H9 (cell line): ENCODE data around the gene BTD. TPM values are rescaled to one million over a fixed set of nuclear protein-coding genes. Genes with fewer than 3 reads are reported as not detected.

Experiments used
- DNase-seq: peaks from one replicate; pipeline ENCODE4 v3.0.0-alpha.2; 2017
- H2AFZ ChIP-seq: one replicate; pipeline ENCODE4 v1.6.1; 2013; ENCODE audit warnings: mild to moderate bottlenecking, low read length, control low read depth, moderate library complexity
- H2AK5ac ChIP-seq: 2 replicates; pipeline ENCODE4 v1.6.1; 2013; ENCODE audit warnings: low read length, control low read depth, mixed read lengths; ENCODE audit not compliant: insufficient read length
- H2BK120ac ChIP-seq: one replicate; pipeline ENCODE4 v1.6.1; 2013; ENCODE audit warnings: low read depth, mild to moderate bottlenecking, low read length, control low read depth, inconsistent platforms; ENCODE audit not compliant: poor library complexity, severe bottlenecking
- H2BK12ac ChIP-seq: 2 replicates; pipeline ENCODE4 v1.6.1; 2013; ENCODE audit warnings: low read length, control low read depth, mixed read lengths, low read depth; ENCODE audit not compliant: insufficient read length
- H2BK15ac ChIP-seq: 2 replicates; pipeline ENCODE4 v1.6.1; 2013; ENCODE audit warnings: low read depth, low read length, control low read depth
- H2BK20ac ChIP-seq: one replicate; pipeline ENCODE4 v1.6.1; 2013; ENCODE audit warnings: low read depth, mild to moderate bottlenecking, low read length, control low read depth, inconsistent platforms; ENCODE audit not compliant: poor library complexity, severe bottlenecking
- H2BK5ac ChIP-seq: 2 replicates; pipeline ENCODE4 v1.6.1; 2013; ENCODE audit warnings: low read length, control low read depth, mixed read lengths; ENCODE audit not compliant: insufficient read length
- H3K14ac ChIP-seq: 2 replicates; pipeline ENCODE4 v1.6.1; 2013; ENCODE audit warnings: low read length, control low read depth; ENCODE audit not compliant: insufficient read depth
- H3K18ac ChIP-seq: 2 replicates; pipeline ENCODE4 v1.6.1; 2013; ENCODE audit warnings: low read depth, mild to moderate bottlenecking, mixed read lengths, low read length, control low read depth; ENCODE audit not compliant: insufficient read length
- H3K23ac ChIP-seq: 2 replicates; pipeline ENCODE4 v1.6.1; 2013; ENCODE audit warnings: low read length, control low read depth, mixed read lengths, low read depth; ENCODE audit not compliant: insufficient read length
- H3K23me2 ChIP-seq: 2 replicates; pipeline ENCODE4 v1.6.1; 2013; ENCODE audit warnings: low read depth, mild to moderate bottlenecking, mixed read lengths, low read length, control low read depth; ENCODE audit not compliant: insufficient read length, poor library complexity, severe bottlenecking
- H3K27ac ChIP-seq: 2 replicates; pipeline ENCODE4 v1.5.1; 2013; ENCODE audit warnings: low read length, control low read depth, mixed read lengths, low read depth; ENCODE audit not compliant: insufficient read length
- H3K27me3 ChIP-seq: 2 replicates; pipeline ENCODE4 v1.6.1; 2013; ENCODE audit warnings: low read length, control low read depth, inconsistent platforms; ENCODE audit not compliant: insufficient read depth
- H3K4ac ChIP-seq: 2 replicates; pipeline ENCODE4 v1.6.1; 2013; ENCODE audit warnings: low read depth, mild to moderate bottlenecking, control low read depth, inconsistent platforms, low read length, moderate library complexity
- H3K4me1 ChIP-seq: 2 replicates; pipeline ENCODE4 v1.6.1; 2013; ENCODE audit warnings: low read length, control low read depth, inconsistent platforms; ENCODE audit not compliant: insufficient read depth
- H3K4me2 ChIP-seq: 2 replicates; pipeline ENCODE4 v1.6.1; 2013; ENCODE audit warnings: low read length, control low read depth, mixed read lengths; ENCODE audit not compliant: insufficient read length, insufficient read depth
- H3K56ac ChIP-seq: 2 replicates; pipeline ENCODE4 v1.6.1; 2013; ENCODE audit warnings: low read depth, mild to moderate bottlenecking, mixed read lengths, low read length, control low read depth; ENCODE audit not compliant: insufficient read length
- H3K79me1 ChIP-seq: 2 replicates; pipeline ENCODE4 v1.6.1; 2013; ENCODE audit warnings: low read depth, mild to moderate bottlenecking, moderate library complexity, low read length, control low read depth, inconsistent platforms; ENCODE audit not compliant: insufficient read depth, poor library complexity, severe bottlenecking
- H3K79me2 ChIP-seq: 2 replicates; pipeline ENCODE4 v1.6.1; 2013; ENCODE audit warnings: low read length, control low read depth, inconsistent platforms; ENCODE audit not compliant: insufficient read depth
- H3K9ac ChIP-seq: 2 replicates; pipeline ENCODE4 v1.6.1; 2013; ENCODE audit warnings: low read length, control low read depth, mixed read lengths; ENCODE audit not compliant: insufficient read length; ENCODE audit errors: extremely low read depth
- H3K9me3 ChIP-seq: one replicate; pipeline ENCODE4 v1.6.1; 2013; ENCODE audit warnings: low read depth, low read length, inconsistent platforms; ENCODE audit not compliant: control insufficient read depth
- H3T11ph ChIP-seq: one replicate; pipeline ENCODE4 v1.6.1; 2013; ENCODE audit warnings: mild to moderate bottlenecking, low read length, control low read depth, inconsistent platforms
- H4K20me1 ChIP-seq: one replicate; pipeline ENCODE4 v1.6.1; 2013; ENCODE audit not compliant: control insufficient read depth, insufficient read length, insufficient read depth
- H4K5ac ChIP-seq: 2 replicates; pipeline ENCODE4 v1.6.1; 2013; ENCODE audit warnings: low read depth, mild to moderate bottlenecking, mixed read lengths, low read length, control low read depth; ENCODE audit not compliant: insufficient read length
- H4K8ac ChIP-seq: replicated peaks from 2 replicates; pipeline ENCODE4 v1.6.1; 2013; ENCODE audit warnings: low read length, control low read depth, mixed read lengths, low read depth; ENCODE audit not compliant: insufficient read length
- H4K91ac ChIP-seq: 2 replicates; pipeline ENCODE4 v1.6.1; 2013; ENCODE audit warnings: low read depth, mild to moderate bottlenecking, moderate library complexity, mixed read lengths, low read length, control low read depth; ENCODE audit not compliant: insufficient read length
- H3K27ac Mint-ChIP-seq, 3 experiments: 2 replicates in 2 of 3; 3 replicates in 1 of 3; pipeline ENCODE4 v1.8.0; 2020 to 2021; ENCODE audit warnings: mixed read lengths in 3 of 3, mild to moderate bottlenecking in 1 of 3, moderate library complexity in 1 of 3
- H3K27me3 Mint-ChIP-seq: 2 replicates; pipeline ENCODE4 v1.8.0; 2021; ENCODE audit warnings: low read depth, mild to moderate bottlenecking, moderate library complexity, mixed read lengths
- H3K36me3 Mint-ChIP-seq, 3 experiments: 2 replicates in 2 of 3; 3 replicates in 1 of 3; pipeline ENCODE4 v1.8.0; 2020 to 2021; ENCODE audit warnings: low read depth in 3 of 3, mixed read lengths in 3 of 3; ENCODE audit not compliant: insufficient read depth in 1 of 3
- H3K4me1 Mint-ChIP-seq, 2 experiments: 2 replicates each; pipeline ENCODE4 v1.8.0; 2020; ENCODE audit warnings: mixed read lengths in 2 of 2
- H3K4me3 Mint-ChIP-seq, 2 experiments: 2 replicates in 1 of 2; 3 replicates in 1 of 2; pipeline ENCODE4 v1.8.0; 2020 to 2021; ENCODE audit warnings: mild to moderate bottlenecking in 2 of 2, mixed read lengths in 2 of 2, moderate library complexity in 1 of 2
- H3K9me3 Mint-ChIP-seq, 2 experiments: 2 replicates in 1 of 2; 3 replicates in 1 of 2; pipeline ENCODE4 v1.8.0; 2020; ENCODE audit warnings: mild to moderate bottlenecking in 2 of 2, mixed read lengths in 2 of 2, moderate library complexity in 1 of 2
- WGBS: extraction: QIAGEN DNeasy Blood & Tissue Kit; methylation state at CpG from one replicate; pipeline ENCODE4 v1.1.7; 2013; ENCODE audit warnings: missing lambda C conversion rate, low lambda C conversion rate, mixed read lengths; ENCODE audit not compliant: insufficient read length; ENCODE audit errors: extremely low coverage; 5-methylcytosine and 5-hydroxymethylcytosine counted together
- total RNA-seq: library from RNA; stranded (reverse); gene quantifications from 2 replicates; pipeline ENCODE4 v1.2.1, GENCODE V29; 2021
- TF ChIP-seq, protein P1 (sequence below): fragments of 200-600 bp; sonication (generic); conservative IDR thresholded peaks from 3 replicates; pipeline ENCODE4 v1.8.0; 2021; ENCODE audit warnings: antibody characterized with exemption, mild to moderate bottlenecking

BTD gene
- total RNA-seq, 1 experiment from 2014 or later: 21.5 TPM

DNA sequence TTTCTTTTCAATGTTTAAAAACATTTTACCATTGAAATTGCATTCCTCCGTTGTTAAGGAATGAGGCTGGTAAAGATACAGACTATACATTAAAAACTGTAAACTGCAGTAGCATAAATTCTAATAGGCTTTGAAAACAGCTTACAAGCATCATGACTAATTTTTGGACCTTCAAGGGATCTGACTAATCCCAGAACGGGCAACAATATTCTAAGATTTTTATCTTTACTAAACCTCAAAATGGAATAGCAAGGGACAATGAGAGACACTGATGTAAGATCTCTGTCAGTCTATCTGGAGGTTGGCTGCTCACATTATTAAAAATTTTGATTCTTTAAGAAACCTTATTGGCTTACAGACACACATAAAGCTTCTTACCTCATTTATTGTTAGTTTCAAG, 74.7 kb downstream of the BTD start:
- H3K27ac ChIP-seq: no peak overlapping the region
- WGBS: no CpG with 5 or more reads among the region's 2 CpGs

More for the DNA sequence above, 74.7 kb downstream of the BTD start:
- H3T11ph ChIP-seq: no peak overlapping the region
- H4K20me1 ChIP-seq: no peaks in the 10 kb centered on the region
- no peak overlapping the region for H2AK5ac ChIP-seq
- H3K4me1 Mint-ChIP-seq: no peaks in the 10 kb centered on the region
- no peaks in the 10 kb centered on the region for H3K4me1 ChIP-seq
- no peak overlapping the region for H3K4me3 Mint-ChIP-seq
- no peak overlapping the region for H2BK20ac ChIP-seq
- H3K9ac ChIP-seq: no peak overlapping the region
- H4K8ac ChIP-seq: no peak overlapping the region
- H3K4me2 ChIP-seq: no peak overlapping the region
- H4K5ac ChIP-seq: no peak overlapping the region
- no peak overlapping the region for H2BK120ac ChIP-seq
- no peak overlapping the region for H3K4ac ChIP-seq
- H3K79me2 ChIP-seq: no peaks in the 10 kb centered on the region
- H2BK5ac ChIP-seq: no peak overlapping the region
- no peaks in the 10 kb centered on the region for H3K79me1 ChIP-seq
- no peaks in the 10 kb centered on the region for H3K9me3 ChIP-seq
- H3K23ac ChIP-seq: no peak overlapping the region
- TF ChIP-seq, protein P1, sequence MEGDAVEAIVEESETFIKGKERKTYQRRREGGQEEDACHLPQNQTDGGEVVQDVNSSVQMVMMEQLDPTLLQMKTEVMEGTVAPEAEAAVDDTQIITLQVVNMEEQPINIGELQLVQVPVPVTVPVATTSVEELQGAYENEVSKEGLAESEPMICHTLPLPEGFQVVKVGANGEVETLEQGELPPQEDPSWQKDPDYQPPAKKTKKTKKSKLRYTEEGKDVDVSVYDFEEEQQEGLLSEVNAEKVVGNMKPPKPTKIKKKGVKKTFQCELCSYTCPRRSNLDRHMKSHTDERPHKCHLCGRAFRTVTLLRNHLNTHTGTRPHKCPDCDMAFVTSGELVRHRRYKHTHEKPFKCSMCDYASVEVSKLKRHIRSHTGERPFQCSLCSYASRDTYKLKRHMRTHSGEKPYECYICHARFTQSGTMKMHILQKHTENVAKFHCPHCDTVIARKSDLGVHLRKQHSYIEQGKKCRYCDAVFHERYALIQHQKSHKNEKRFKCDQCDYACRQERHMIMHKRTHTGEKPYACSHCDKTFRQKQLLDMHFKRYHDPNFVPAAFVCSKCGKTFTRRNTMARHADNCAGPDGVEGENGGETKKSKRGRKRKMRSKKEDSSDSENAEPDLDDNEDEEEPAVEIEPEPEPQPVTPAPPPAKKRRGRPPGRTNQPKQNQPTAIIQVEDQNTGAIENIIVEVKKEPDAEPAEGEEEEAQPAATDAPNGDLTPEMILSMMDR: no peak
- no peaks in the 10 kb centered on the region for H3K27me3 ChIP-seq
- H3K27me3 Mint-ChIP-seq: no peaks in the 10 kb centered on the region
- no peak overlapping the region for H3K14ac ChIP-seq
- H4K91ac ChIP-seq: no peak overlapping the region
- H3K18ac ChIP-seq: no peak overlapping the region
- no peaks in the 10 kb centered on the region for H3K23me2 ChIP-seq
- no peaks in the 10 kb centered on the region for H3K9me3 Mint-ChIP-seq
- H2BK15ac ChIP-seq: no peak overlapping the region
- H3K27ac Mint-ChIP-seq: no peak overlapping the region
- no peak overlapping the region for H2BK12ac ChIP-seq
- H2AFZ ChIP-seq: no peak overlapping the region
- DNase-seq: no peak
- H3K36me3 Mint-ChIP-seq: peaks cover 9 to 38% (median 28%) of the 10 kb centered on the region in 3 experiments; a peak in 6 of 7 replicates
- no peak overlapping the region for H3K56ac ChIP-seq
